ENCODE data around the gene RELL2. TPM values are rescaled to one million over a fixed set of nuclear protein-coding genes. Genes with fewer than 3 reads are reported as not detected.

RELL2 gene
- polyA plus RNA-seq, 1 experiment = 3.0 TPM

- ChIA-PET POLR2A (interaction anchor here (0.8 to 1.9 kb wide), 6 partner anchors 10 to 26 kb away, joined by 3 to 34 read pairs (median 6); partner anchors contain the start of genes HDAC3 and RELL2), CTCF (interaction anchor here (0.5 to 19.3 kb wide), 31 partner anchors 9 to 433 kb away, joined by 3 to 465 read pairs (median 4); partner anchors contain the start of genes FCHSD1, HDAC3 and RELL2)
- no peak for DNase-seq (ENCODE audit: low read depth, low spot score)
- Histone ChIP-seq H3K9me3 (ENCODE audit: control insufficient read depth, insufficient read depth, low read length) (no peaks in the 10 kb centered on the region; the same call in 1 of the 2 replicates), H3K27ac (ENCODE audit: low read depth, low read length) (peak overlapping the region; percentile 47), H3K27me3 (ENCODE audit: control insufficient read depth, insufficient read depth, low read length) (no peaks in the 10 kb centered on the region), H3K4me3 (ENCODE audit: low read depth, low read length) (peak overlapping the region; percentile 74)
- no peak for TF ChIP-seq CTCF (IDR thresholded peaks at IDR 0.05; ENCODE audit: low read depth, low read length)
Measured at GRCh38 chr5:141618030-141618803, 18.6 kb upstream of the RELL2 start.

GRCh38 chr5:141618804-141619554, 17.8 kb upstream of the RELL2 start, which contains the start of gene DIAPH1:
TSS of gene DIAPH1 (minus strand) at chr5:141619000. CDS start at chr5:141618914, 86 bp downstream.
- CTCF ChIA-PET = interaction anchor here (0.5 to 19.3 kb wide), 36 partner anchors 8 to 434 kb away, joined by 3 to 465 read pairs (median 4); partner anchors contain the start of genes FCHSD1, HDAC3, RELL2 and RNF14
- peak within 1 kb of the TSS; percentile 74 for H3K4me3 ChIP-seq (ENCODE audit: low read depth, low read length)
- peak; percentile 99 for TF ChIP-seq CTCF (IDR thresholded peaks at IDR 0.05; ENCODE audit: low read depth, low read length)
- peak within 1 kb of the TSS; percentile 47 for H3K27ac ChIP-seq (ENCODE audit: low read depth, low read length)
- DNase-seq (ENCODE audit: low read depth, low spot score) = peak; percentile 88
- no peaks in the 10 kb centered on the region; the same call in 1 of the 2 replicates for H3K9me3 ChIP-seq (ENCODE audit: control insufficient read depth, insufficient read depth, low read length)
- no peaks in the 10 kb centered on the region for H3K27me3 ChIP-seq (ENCODE audit: control insufficient read depth, insufficient read depth, low read length)
- POLR2A ChIA-PET = interaction anchor here (0.6 to 1.9 kb wide), 6 partner anchors 10 to 922 kb away, joined by 3 to 34 read pairs (median 6); partner anchors contain the start of genes HDAC3 and RELL2

- Histone ChIP-seq H3K27me3 (ENCODE audit: control insufficient read depth, insufficient read depth, low read length) (no peaks in the 10 kb centered on the region), H3K27ac (ENCODE audit: low read depth, low read length) (no peak overlapping the region), H3K9me3 (ENCODE audit: control insufficient read depth, insufficient read depth, low read length) (no peaks in the 10 kb centered on the region; the same call in 1 of the 2 replicates), H3K4me3 (ENCODE audit: low read depth, low read length) (no peak overlapping the region)
- POLR2A ChIA-PET = interaction anchor here (0.6 kb wide), 1 partner anchor 31 kb away, joined by 3 read pairs; no protein-coding TSS in a partner anchor
- no peak for DNase-seq (ENCODE audit: low read depth, low spot score)
- CTCF ChIA-PET = interaction anchor here (19.3 kb wide), 1 partner anchor 31 kb away, joined by 465 read pairs; no protein-coding TSS in a partner anchor
- TF ChIP-seq CTCF (IDR thresholded peaks at IDR 0.05; ENCODE audit: low read depth, low read length) = no peak
Measured at GRCh38 chr5:141623186-141623585, 13.6 kb upstream of the RELL2 start.

GRCh38 chr5:141623611-141624010, 13.2 kb upstream of the RELL2 start:
- no peak for TF ChIP-seq CTCF (IDR thresholded peaks at IDR 0.05; ENCODE audit: low read depth, low read length)
- no peak for DNase-seq (ENCODE audit: low read depth, low spot score)
- Histone ChIP-seq H3K27ac (ENCODE audit: low read depth, low read length) (no peak overlapping the region), H3K27me3 (ENCODE audit: control insufficient read depth, insufficient read depth, low read length) (no peaks in the 10 kb centered on the region), H3K4me3 (ENCODE audit: low read depth, low read length) (no peak overlapping the region), H3K9me3 (ENCODE audit: control insufficient read depth, insufficient read depth, low read length) (no peaks in the 10 kb centered on the region; the same call in 1 of the 2 replicates)
- POLR2A ChIA-PET = interaction anchor here (0.6 kb wide), 1 partner anchor 31 kb away, joined by 3 read pairs; no protein-coding TSS in a partner anchor
- CTCF ChIA-PET = interaction anchor here (0.7 to 19.3 kb wide), 2 partner anchors 32 to 34 kb away, joined by 3 to 465 read pairs; no protein-coding TSS in a partner anchor
